H1 (cell line): ENCODE measurements around the gene SLC5A4. TPM values are rescaled to one million over a fixed set of nuclear protein-coding genes. Genes with fewer than 3 reads are reported as not detected.

Experiments used
- ATF2 ChIP-seq: IDR thresholded peaks from 2 replicates; pipeline ENCODE4 v1.6.1; 2012; ENCODE audit warnings: low read length, inconsistent platforms
- CEBPB ChIP-seq: IDR thresholded peaks from 2 replicates; pipeline ENCODE4 v1.6.1; 2012; ENCODE audit warnings: low read depth, low read length
- CHD7 ChIP-seq: fragments of 300-600 bp; sonication (generic); IDR thresholded peaks from 2 replicates; pipeline ENCODE4 v1.7.1; 2012; ENCODE audit warnings: low read length, moderate library complexity, mild to moderate bottlenecking, inconsistent platforms; ENCODE audit not compliant: insufficient replicate concordance
- CTCF ChIP-seq, 3 experiments: IDR thresholded peaks; 1 replicate in 2 of 3; 2 replicates in 1 of 3; pipeline versions ENCODE4 v1.5.1 to v1.6.1; 2011; ENCODE audit warnings: low read length in 3 of 3, mild to moderate bottlenecking in 3 of 3, inconsistent platforms in 2 of 3, low read depth in 1 of 3, moderate library complexity in 1 of 3; ENCODE audit not compliant: insufficient read depth in 1 of 3; ENCODE audit errors: control extremely low read depth in 1 of 3
- JUN ChIP-seq: IDR thresholded peaks from 2 replicates; pipeline ENCODE4 v1.6.1; 2011; ENCODE audit warnings: low read depth, mild to moderate bottlenecking, improper control_type of control experiment, low read length
- NRF1 ChIP-seq: IDR thresholded peaks from 2 replicates; pipeline ENCODE4 v1.6.1; 2011; ENCODE audit warnings: mild to moderate bottlenecking, low read depth, low read length, improper control_type of control experiment
- RXRA ChIP-seq: IDR thresholded peaks from 2 replicates; pipeline ENCODE4 v1.6.1; 2011; ENCODE audit warnings: low read depth, mild to moderate bottlenecking, low read length, moderate library complexity; ENCODE audit not compliant: insufficient read depth
- SRF ChIP-seq: IDR thresholded peaks from 2 replicates; pipeline ENCODE4 v1.6.1; 2011; ENCODE audit warnings: mild to moderate bottlenecking, low read depth, low read length, moderate library complexity
- polyA plus RNA-seq, 7 experiments: library from polyadenylated mRNA; depleted of rRNA in 3 of 7; stranded (reverse) in 5 of 7; unstranded in 2 of 7; fragments of >200 nt in 5 of 7; fragments of 200-250 nt in 2 of 7; gene quantifications; 1 replicate in 5 of 7; 2 replicates in 1 of 7; 4 replicates in 1 of 7; pipeline versions ENCODE4 v1.2.1 to v1.2.3, GENCODE V29; 2011 to 2013; ENCODE audit warnings: missing spikeins in 2 of 7, mixed read lengths in 2 of 7
- total RNA-seq: library from RNA; stranded (reverse); fragmentation: NEBNext Ultra II Directional; extraction: Animal tissue kit (Norgen Biotek cat#: 25700); gene quantifications from 2 replicates; pipeline ENCODE4 v1.2.1, GENCODE V29; 2021

Gene SLC5A4
- total and polyA plus RNA-seq, 2 of the 8 experiments (the other 6 are each of a cell fraction or from before 2014, with no cell fraction given) = 0.17 TPM; not detected in 1

- no peak for TF ChIP-seq CHD7
- no peak for TF ChIP-seq SRF
- no peak for TF ChIP-seq CEBPB
- no peak for TF ChIP-seq RXRA
- TF ChIP-seq NRF1 = no peak
- TF ChIP-seq CTCF (IDR thresholded peaks at IDR 0.05; ENCODE audit: control extremely low read depth in 1 of 3, insufficient read depth in 1 of 3, low read depth in 1 of 3, low read length in 3 of 3) = no peak
- TF ChIP-seq JUN = no peak
- TF ChIP-seq ATF2 = no peak
Measured at GRCh38 chr22:32261306-32261705, 6.2 kb upstream of the SLC5A4 start (continued).
